H4 (cell line): ENCODE measurements around the gene SCN1B. TPM values are rescaled to one million over a fixed set of nuclear protein-coding genes. Genes with fewer than 3 reads are reported as not detected.
A peak's percentile ranks its signal among the peaks of the same experiment; 100 is the strongest.

ENCODE experiments used
- DNase-seq: peaks from one replicate; pipeline ENCODE4 v3.0.0-alpha.2; 2015; ENCODE audit warnings: low spot score
- total RNA-seq: library from RNA; depleted of rRNA; stranded (reverse); fragments of >200 nt; shearing (Covaris generic); gene quantifications from 2 replicates; pipeline ENCODE4 v1.2.3, GENCODE V29; 2014

Gene SCN1B
- total RNA-seq, 1 experiment from 2014 or later: 9.5 TPM

DNA sequence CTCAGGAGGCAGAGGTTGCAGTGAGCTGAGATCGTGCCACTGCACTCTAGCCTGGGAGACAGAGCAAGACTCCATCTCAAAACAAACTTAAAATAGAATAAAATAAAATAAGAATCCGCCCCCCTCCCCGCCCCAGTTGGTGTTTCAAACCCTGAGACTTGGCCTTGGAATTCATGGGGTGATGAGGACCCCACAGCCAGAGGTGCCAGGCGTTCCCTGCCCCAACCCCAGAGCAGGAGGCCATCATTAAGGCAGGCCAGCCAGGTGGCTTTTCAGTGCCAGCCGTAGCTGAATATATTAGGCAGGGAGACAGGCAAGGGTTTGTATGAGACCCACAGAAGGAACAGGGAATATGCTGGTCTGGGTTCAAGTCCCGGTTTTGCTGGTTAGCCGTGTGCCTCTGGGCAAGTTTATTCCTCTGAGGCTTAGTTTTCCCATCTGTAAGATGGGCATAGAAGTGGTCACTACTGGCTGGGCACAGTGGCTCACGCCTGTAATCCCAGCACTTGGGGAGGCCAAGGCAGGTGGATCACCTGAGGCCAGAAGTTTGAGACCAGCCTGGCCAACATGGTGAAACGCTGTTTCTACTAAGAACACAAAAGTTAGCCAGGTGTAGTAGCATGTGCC is 23.5 kb downstream of the SCN1B start:
- no peak for DNase-seq

DNA sequence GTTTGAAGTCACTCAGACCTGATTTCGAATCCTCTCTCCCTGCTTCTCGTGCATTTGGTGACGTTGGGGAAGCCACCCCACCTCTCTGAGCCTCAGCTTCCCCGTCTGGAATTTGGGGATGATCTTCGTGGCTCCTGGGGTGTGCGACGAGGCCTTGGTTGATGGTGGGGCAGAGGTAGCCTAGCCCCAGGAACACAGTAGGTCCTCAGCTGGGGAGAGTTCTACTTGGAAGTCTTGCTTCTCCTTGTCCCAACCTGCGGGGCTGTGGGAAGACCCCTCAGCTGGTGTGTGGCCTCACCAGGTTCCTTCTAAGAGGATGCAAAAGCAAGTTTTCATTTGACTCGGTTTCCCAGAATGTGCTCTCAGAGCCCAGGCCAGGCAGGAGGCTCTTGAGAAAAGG is 24.4 kb downstream of the SCN1B start:
- no peak for DNase-seq

DNA sequence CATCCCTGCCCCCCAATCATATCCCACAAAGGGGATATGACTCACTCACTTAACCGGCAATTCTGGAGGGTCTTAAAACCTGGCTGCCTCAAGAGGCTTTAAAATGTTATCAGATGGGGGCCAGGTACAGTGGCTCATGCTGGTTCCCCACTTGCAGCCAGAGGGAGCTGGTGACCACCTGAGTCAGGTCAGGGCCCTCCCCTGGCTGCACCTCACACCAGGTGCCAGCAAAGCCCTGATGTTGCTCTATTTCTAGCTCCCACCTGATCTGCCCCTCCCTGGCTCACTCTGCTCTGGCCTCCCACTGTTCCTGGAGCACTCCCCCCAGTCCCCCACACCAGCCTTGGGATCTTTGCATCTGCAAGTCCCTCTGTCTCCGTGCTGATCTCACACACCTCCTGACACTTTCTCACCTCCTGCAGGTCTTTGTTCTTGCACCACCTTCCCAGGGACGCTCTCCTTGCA is 25.5 kb downstream of the SCN1B start:
- no peak for DNase-seq

DNA sequence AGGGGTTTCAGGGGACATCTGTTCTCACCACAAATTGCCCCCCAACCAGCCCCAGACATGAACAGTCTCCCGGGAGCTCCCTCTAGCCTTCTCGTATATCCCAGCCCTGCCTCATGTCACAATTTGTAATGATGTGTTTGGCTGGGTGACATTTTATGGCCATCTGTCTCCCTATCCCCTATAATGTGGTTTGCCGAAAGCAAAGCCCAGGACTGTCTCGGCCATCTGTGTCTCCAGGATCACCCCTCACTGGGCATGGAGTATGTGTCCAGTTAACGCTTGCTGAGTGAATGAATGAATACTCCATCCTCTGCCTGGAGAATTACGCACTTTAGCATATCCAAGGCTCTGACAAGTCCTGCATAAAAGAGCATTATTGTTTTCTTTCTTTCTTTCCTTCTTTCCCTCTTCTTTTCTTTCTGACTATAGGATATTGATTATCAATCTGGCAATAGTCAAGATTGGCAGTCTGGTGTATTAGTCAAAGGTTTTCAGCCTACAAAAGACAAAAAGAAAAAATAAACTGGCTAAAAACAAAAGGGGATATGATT is 26.3 kb downstream of the SCN1B start:
- no peak for DNase-seq

DNA sequence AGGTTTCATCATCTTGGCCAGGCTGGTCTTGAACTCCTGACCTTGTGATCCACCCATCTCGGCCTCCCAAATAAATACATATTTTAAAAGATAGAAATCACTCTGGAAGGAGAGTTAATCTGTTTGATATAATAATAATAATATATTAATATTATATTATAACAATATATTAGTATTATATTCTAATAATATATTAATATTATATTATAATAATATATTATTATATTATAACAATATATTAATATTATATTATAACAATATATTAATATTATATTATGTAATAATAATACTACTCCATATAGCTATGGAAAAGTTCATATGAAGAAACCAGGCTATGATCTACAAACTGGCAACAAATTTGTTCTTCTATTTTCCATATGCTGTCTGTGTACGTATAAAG is 28.1 kb downstream of the SCN1B start:
- DNase-seq: no peak

DNA sequence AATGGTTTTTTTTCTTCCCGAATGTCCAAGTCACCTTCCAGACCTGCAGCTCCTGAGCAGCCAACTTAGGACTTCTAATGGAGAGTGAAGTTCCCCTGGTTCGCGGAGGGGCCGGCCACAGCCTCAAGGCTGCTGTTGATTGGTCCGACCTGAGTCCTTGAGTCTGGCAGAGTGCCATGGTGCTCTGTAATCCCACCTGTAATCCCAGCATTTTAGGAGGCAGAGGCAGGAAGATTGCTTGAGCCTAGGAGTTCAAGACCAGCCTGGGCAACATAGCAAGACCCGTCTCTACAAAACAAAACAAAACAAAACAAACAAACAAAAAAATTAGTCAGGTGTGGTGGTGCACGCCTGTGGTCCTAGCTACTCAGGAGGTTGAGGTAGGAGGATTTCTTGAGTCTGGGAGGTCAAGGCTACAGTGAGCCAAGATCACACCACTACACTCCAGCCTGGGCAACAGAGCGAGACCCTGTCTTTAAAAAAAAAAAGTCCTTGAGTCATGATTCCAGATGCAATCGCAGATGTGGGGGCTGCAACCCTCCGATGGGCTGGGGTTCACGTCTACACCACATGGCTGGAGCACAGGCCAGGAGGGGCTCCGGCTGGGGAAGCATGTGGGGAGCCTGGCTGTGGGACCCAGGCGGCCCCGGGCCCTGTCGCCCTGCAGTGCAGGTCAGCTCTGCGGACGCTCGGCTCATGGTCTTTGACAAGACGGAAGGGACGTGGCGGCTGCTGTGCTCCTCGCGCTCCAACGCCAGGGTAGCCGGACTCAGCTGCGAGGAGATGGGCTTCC is 28.9 kb downstream of the SCN1B start:
- no peak for DNase-seq

DNA sequence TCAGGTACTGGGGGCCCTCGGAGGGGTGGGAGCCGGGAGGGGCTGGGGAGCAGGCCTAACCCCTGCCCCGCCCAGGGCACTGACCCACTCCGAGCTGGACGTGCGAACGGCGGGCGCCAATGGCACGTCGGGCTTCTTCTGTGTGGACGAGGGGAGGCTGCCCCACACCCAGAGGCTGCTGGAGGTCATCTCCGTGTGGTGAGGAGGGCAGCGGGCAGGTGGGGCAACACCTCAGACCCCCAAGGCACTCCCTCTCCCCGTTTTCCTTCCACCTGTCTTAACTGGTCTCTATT is 29.5 kb downstream of the SCN1B start:
- no peak for DNase-seq

DNA sequence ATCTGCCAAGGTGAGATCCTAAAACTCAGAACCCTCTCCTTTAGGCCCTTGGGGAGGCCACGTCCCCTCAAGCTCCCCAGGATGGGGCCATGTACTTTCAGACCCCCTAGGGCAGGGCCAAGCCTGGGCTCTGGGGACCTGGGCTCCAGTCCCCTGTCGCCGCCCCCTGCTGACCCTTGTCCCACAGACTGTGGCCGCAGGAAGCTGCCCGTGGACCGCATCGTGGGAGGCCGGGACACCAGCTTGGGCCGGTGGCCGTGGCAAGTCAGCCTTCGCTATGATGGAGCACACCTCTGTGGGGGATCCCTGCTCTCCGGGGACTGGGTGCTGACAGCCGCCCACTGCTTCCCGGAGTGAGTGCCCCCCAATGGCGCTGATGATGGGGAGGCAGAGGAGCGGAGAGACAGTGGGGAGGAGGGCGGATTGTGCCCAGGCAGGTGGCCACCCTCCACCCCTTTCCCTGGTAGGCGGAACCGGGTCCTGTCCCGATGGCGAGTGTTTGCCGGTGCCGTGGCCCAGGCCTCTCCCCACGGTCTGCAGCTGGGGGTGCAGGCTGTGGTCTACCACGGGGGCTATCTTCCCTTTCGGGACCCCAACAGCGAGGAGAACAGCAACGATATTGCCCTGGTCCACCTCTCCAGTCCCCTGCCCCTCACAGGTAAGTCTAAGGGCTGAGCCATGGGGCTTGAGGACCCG is 30.0 kb downstream of the SCN1B start:
- no peak for DNase-seq

DNA sequence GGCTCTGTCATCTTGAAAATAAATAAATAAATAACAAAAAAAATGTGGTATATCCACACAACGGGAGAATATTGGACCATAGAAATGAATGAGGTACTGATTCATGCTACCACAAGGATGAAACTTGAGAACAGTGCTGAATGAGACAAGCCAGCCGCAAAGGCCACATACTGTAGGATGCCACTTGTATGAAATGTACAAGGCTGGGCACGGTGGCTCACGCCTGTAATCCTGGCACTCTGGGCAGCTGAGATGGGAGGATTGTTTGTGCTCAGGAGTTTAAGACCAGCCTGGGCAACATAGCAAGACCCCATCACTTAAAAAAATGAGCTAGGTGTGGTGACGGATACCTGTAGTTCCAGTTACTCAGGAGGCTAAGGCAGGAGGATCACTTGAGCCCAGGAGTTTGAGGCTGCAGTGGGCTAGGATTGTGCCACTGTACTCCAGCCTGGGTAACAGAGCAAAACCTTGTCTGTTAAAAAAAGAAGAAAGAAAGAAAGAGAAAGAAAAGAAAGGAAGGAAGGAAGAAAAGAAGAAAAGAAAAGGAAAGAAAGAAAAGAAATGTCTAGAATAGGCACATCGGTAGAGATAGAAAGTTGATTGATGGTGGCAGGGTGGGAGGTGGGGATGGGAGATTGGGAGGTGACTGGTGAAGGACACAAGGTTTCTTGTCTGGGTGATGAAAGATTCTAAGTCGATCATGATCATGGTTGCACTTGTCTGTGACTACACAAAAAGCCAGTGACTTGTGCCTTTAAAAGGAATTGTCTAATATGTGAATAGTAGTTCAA is 31.5 kb downstream of the SCN1B start:
- DNase-seq: peak; percentile 79

DNA sequence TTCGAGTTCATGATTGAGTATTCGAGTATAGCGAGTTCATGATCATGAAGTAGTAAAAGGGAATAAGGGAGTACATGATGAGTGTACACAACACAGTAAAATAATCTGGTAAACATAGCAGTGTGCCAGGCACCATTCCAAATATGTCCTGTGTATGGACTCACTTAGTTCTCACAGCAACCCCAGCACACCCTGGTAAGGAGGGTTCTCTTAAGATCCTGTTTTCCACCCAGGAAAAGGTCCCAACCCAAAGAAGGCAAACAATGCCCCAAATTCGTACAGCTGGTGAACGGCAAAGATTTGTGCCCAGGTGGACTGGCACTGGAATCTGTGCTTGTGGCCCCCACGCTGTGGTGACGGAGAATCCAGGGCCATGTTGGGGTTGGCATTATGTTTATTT is 32.7 kb downstream of the SCN1B start:
- no peak for DNase-seq

DNA sequence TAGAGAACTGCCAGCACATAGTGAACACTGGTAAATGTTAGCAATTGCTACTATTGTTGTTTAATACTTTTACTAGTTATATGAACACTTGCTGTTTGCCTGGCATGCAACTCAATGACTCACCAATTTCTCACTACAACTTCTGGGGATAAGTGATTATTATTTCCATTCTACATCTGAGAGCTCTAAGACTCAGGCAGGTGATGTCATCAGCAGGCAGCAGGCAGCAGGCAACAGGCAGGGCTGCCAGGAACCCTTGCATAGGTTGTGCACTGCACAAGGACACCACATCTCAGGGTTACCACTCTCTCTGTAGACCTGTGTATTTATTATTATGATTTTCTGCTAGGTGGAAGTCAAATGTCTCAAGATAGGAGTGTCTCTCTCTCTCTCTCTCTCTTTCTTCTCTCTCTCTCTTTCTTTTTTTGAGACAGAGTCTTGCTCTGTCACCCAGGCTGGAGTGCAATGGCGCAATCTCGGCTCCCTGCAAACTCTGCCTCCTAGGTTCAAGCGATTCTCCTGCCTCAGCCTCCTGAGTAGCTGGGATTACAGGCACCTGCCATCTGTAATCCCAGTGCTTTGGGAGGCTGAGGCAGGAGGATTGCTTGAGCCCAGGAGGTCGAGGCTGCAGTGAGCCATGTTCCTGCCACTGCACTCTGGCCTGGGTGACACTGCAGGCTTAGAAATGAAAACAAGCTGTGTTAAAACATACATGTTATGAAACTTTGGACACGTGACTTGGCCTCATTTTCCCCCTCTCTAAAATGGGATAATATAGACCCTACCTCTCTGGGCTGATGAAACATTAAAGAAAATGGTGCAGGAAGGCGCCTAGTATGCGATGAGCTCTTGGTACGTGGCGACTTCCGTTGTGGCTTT is 33.9 kb downstream of the SCN1B start:
- peak; percentile 89 for DNase-seq

DNA sequence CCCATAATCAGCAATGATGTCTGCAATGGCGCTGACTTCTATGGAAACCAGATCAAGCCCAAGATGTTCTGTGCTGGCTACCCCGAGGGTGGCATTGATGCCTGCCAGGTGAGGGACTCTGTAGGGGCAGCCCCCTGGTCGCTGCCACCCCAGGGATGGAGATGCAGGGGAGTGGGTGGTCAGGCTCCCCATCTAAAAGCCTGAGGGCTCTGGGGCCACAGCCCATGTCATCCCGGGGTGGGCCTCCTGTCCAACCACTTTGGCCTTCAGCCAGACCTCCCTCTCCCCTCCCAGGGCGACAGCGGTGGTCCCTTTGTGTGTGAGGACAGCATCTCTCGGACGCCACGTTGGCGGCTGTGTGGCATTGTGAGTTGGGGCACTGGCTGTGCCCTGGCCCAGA is 35.3 kb downstream of the SCN1B start:
- no peak for DNase-seq

DNA sequence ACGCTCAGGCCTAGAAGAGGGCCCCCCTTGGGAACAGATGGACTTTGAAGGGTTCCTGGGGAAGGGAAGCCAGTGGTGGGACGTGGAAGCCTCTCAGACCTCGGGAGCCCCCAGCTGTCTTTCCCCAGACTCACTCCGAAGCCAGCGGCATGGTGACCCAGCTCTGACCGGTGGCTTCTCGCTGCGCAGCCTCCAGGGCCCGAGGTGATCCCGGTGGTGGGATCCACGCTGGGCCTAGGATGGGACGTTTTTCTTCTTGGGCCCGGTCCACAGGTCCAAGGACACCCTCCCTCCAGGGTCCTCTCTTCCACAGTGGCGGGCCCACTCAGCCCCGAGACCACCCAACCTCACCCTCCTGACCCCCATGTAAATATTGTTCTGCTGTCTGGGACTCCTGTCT is 35.9 kb downstream of the SCN1B start:
- DNase-seq: no peak

DNA sequence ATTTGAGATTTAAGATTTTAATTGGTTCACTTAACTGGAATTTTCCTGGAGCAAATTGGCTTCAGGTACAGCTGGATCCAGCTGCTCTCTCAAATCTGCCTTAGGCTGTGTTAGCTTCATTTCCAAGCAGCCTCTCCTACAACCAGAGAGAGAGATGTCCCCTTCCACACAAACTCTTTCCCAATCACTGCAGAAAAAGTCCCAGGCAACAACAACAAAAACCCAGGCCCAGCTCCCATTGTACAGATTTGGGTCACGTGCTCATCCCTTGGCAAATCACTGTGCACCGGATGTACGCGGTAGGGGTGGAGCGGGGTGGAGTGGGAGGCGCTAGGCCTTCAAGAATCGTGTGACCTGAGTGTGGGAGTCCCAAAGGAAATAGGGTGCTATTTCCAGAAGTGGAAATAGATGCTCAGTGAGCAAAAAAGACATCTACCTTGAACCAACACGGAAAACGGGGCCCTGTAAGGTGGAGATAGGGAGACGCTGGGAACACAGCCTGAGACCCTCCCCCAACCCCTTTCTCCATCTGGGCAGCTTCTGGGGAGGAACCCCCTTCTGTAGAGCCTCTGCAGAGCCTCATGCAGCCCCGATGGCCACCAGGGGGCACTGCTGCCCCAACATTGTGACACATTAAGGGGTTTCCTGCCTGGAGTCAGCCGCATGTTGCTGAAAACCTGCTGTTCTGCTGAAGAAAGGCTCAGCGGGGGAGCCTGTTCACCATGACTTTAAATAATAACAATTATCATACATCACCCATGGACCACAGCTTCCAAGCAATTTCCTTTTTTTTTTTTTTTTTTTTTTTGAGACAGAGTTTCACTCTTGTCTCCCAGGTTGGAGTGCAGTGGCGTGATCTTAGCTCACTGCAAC is 36.7 kb downstream of the SCN1B start:
- DNase-seq: peak; percentile 92

DNA sequence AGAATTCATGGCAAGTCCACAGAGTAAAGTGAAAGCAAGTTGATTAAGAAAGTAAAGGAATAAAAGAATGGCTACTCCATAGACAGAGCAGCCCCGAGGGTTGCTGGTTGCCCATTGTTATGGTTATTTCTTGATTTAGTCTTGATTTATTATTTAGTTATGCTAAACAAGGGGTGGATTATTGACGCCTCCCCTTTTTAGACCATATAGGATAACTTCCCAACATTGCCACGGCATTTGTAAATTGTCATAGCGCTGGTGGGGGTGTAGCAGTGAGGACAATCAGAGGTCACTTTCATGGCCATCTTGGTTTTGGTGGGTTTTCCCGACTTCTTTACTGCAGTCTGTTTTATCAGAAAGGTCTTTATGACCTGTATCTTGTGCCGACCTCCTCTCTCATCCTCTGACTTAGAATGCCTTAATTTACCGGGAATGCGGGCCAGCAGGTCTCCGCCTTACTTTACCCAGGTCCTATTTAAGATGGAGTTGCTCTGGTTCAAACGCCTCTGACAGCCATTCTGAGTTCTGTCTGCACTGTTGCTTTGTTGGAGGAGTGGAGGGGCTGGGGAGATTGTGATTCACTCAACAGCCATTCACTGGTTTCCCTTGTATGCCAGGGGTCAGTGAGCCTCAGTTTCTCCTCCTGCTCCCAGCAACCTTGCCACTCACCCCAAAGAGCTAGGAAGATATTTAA is 38.8 kb downstream of the SCN1B start:
- no peak for DNase-seq

DNA sequence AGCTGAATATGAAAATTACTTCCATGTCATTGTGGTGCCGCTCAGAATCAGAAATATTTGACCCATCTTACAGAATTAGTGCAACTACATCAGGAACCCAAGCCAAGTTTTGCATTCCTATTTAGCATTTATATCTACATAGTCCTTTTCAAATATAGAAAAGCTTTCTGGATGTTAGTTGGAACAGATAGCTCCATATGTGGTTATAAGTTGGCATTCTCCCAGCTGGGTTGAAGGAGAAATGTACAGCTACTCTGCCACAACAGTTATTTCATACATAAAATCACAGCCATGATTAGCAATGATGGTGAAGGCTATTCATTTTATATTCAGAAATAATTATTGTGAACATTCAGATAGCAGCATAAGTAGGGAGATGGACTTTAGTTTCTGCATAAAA is 39.4 kb downstream of the SCN1B start:
- no peak for DNase-seq

DNA sequence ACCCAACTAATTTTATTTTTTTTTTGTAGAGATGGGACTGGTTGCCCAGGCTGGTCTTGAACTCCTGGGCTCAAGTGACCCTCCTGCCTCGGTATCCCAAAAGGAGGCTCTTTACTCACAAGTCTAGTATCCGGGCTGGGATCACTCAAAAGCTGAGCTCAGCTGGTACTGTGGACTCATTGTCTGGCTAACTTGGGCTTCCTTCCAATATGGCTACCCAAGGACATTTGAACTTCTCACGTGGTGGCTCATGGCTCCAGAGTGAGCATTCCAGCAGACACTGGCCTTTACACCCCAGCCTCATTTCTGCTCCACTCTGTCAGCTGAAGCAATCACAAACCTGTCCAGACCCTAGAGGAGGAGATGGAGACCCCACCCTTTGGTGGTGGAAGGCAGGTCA is 40.2 kb downstream of the SCN1B start:
- DNase-seq: no peak

DNA sequence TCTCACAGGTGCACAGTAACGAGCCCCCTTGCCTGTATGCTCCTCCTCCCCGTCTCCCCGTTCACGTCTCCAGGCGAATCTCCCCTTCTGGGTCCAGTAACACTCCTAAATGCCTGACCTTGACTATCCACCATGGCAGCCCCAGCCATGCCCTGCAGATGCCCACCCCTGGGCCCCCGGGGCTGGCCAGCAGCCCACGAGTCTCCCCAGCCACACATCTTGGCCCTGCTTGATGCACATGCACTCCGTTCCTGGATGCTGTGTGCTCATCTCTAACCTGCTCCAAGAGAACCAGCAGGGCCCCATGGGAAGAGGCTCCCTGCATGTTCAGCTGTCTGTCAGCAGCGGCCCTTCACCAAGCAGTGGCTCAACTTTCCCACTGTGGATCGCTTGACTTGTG is 43.2 kb downstream of the SCN1B start:
- no peak for DNase-seq

DNA sequence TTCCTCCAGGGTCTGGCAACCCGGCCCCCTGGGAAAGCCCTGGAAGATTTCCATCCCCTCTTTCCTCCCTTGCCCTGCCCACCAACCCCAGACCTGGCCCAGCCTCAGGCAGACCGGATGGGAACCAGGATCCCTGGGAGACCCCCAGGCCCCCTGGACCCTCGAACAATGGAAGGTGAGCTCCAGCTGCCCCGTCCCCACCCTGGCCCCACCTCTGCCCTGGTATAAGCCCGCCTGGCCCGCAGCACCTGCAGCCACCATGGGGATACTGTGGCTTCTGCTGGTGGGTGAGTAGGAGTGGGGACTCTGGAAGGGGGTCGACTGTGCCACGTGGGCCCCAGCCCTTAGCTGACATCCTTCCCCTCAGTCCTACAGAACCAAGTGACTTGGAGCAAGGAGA is 43.7 kb downstream of the SCN1B start:
- DNase-seq: no peak
